Stimulated activated CD4-positive, alpha-beta T cell treated with anti-CD3 and anti-CD28 coated beads, Interleukin-2, amount 100 ng/mL, for 24 hours (primary cell): ENCODE results near the gene CATSPER1.

Experiments used
- DNase-seq, 2 donors: peaks; one replicate each; pipeline ENCODE4 v3.0.0-alpha.2; 2020

Gene CATSPER1

GRCh38 chr11:66001942-66002647 is 24.2 kb downstream of the CATSPER1 start, which contains the start of the genes BANF1 and EIF1AD:
Gene BANF1 (plus strand): TSS chr11:66002503. CDS start chr11:66003251, 748 bp downstream.
Gene EIF1AD (minus strand): TSS chr11:66002157. CDS start chr11:66000389, 1,768 bp downstream.
- DNase-seq = peak; percentile 90 to 93

DNA sequence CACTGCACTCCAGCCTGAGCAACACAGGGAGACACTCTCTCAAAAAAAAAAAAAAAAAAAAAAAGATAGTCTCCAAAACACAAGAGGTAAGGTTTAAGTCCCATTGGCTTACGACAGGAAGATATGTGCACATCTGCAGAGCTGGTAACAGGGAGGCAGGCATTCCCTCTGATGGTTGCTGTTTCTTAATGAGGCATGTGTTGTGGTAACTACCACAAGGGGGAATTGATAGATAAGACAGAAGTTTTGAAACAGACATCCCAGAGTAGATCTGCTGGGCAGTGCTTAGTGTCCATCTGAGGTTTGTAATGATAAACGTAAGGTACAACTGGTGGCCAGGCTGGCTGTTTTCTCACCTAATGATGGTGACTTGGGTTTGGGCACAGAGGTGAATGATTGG is 29.0 kb downstream of the CATSPER1 start:
- no peak for DNase-seq

DNA sequence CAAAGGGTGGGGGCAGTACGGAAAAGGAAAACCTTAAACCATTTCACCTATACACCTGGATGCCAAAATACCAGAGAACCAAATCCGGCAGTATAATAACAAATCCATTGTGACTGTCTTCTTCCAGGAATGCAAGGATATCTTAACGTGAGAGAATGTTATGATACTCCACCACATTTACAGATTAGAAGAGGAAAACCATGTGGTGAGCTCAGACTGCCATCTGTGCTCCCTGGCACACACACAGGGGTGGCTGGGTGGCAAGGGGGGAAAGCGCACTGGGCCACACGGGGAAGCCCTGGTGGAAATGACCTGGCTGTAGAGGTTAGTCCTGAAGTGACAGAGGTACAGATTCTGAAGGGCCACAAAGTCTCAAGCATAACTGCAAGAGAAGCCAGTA is 34.2 kb downstream of the CATSPER1 start:
- DNase-seq = no peak

DNA sequence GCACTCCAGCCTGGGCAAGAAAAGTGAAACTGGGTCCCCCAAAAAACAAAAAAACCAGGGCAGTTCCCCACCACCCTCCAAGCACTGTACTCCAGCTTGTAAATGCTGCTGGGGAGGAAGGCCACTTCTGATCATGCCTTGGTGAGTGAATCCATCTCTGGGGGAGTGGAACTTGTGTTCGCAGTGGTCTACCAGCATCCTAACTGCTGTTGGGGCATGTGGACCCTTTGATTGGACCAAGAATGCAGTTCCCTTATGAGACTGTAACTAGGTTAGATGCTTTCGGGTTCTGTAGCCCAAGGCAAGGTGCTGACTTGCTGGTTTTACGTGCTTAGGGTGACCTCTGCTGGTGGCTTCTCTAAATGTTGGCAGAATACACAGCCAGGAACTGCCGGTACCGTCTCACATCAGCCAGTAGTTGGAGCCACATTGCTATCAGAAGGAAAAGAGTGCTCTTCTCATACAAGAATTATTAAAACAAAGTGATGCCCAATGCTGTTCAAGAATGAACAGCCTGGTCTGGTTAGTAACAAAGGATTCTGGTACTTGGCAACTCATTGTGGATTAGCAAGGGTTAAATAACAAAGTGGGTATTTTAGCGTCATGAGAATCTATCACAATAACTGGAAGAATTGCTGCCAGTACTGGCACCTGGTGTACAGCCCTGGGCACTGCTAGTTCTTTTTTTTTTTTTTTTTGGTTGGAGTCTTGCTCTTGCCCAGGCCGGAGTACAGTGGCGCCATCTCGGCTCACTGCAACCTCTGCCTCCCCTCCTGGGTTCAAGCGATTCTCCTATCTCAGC is 37.3 kb downstream of the CATSPER1 start:
- DNase-seq = peak; percentile 87 to 93

DNA sequence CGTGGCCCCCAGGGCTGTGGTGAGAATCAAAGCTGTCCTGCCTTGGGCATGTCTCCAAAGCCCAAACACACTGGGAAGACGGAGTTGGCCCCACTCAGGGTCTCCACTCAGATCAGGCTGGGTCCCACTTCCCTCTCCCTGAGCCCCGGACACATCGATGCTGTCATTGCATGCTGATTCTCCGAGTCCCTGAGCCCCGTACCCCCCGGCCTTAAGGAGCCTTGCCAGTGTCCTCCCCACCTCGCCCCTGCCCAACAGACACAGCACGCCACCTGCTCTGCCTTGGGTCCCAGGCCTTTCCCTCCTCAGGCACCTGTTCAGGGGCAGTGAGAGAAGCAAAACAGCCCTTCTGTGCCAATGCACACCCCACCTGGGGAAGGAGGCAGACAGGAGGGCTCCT is 38.9 kb downstream of the CATSPER1 start:
- no peak for DNase-seq

DNA sequence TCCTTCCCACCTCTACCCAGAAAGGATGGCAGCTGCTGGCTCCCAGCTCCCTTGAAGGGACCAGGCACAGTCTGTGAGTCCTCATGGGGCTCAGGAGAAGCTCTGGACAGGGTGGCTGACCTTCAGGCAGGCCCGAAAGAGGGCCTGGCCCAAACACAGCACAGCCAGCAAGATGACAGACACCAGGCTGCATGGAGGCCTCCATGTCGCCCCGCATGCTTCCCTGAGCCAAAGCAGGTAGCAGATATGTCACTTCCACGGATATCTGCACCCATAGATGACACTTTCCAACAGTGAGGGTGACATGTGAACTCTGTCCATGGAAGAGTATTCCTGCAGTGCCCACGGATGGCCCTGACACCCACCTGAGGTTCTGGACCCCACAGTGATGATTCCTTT is 42.7 kb downstream of the CATSPER1 start:
- DNase-seq = no peak

DNA sequence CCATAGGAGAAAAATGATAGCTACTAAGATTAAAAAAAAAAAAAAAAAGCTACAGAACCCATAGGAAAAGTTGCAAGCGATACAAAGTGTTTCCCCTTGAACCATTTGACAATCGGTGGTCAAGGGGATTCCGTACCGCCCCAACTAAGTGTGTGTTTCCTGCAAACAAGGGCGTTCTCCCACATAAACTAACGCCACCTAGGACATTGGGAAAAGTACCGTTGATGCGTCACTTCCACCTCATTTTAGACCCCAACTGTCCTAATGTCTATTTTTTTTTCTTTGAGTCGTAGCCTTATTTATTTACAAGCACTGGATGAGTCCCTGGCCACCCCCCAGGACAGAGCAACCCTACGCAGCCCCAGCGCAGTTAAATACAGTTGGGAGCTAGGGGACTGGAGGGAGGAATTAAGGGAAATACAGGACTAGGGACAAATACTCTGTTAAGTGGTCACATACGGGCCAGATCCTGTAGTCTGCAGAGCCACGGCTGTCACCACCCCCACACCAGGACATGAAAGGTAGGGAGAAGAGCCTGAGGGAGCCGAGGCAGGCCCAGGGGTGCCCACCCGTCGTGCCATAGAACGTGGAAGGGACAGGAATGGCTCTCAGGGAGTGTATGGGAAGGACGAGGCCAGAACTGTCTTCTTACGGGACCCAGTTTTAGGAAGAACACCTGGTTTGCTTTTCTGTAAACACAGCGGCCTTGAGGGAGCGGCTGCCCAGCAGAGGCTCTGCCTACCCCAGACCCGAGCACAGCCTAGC is 43.3 kb downstream of the CATSPER1 start:
- DNase-seq = no peak

DNA sequence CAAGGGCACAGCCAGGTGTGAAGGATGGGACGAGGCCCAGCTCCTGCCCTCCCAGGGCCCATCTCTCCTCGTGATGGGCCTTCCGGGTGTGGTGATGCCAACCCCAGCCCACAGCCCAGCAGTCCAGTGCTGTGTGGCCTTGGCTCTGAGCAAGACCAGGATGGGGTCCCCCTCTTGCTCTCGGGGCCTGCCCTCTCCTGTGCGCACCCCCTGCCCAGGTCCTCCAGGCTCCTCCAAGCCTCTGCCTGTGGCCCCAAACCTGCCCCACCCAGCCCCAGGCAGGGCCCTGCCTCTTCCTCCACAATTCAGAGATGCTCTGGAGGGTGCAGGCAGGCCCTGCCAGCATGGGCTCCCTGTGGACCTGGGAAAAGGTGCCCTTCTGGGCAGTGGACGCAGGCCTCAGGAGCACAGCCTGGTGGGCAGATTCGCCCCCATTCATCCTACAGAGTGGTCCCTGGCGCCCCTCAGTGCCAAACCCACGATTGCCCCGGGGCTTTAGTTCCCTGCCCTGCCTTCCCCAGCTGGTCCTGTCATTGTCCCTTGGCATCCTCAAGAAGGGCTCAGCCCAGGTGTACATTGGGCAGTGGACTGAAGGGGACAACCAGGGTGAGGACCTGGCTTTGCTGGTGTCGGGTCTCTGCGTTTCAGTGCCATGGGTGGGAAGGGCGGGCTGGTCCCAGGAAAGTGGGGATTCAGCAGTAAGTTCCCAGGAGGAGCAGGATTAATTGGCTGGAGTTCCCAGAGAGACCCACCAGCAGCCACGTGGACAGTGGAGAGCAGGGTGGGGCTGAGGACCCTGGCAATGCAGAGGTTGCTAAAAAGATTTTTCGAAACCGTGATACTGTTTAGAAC is 44.1 kb downstream of the CATSPER1 start:
- DNase-seq = no peak

DNA sequence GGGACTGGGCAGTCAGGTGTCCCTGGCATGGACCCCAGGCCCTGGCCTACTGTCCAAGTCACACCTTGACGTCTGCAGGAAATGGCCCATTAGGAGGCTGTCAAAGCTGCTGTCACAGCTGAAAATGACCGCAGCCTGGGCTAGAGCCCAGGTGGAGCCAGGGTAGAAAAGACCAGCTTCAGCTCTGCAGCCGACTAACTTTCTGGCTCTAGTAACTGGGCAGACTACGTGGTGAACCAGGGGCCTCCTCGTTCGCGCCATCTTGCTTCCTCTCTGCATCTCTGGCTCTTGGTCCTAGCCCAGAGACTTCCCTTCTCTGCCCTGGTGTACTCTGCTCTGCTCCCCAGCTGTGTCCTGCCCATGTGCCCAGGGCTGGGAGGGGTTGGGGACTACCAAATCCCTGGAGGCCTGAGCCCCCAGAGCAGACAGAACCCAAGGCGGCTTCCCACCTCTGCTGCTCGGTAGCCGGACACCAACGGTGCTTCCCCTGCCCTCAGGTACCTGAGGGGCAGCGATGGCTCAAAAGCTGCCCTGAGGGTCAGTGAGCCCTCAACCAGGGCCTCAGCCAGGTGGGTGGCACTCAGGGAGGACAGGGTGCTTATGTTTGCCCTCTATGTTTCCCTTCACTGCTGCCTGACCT is 45.1 kb downstream of the CATSPER1 start:
- DNase-seq = no peak

GRCh38 chr11:65979261-65979759 is 47.0 kb downstream of the CATSPER1 start:
- no peak for DNase-seq

GRCh38 chr11:65978391-65979238 is 47.7 kb downstream of the CATSPER1 start:
- no peak for DNase-seq

- DNase-seq = no peak
Measured at GRCh38 chr11:65977621-65978390, 48.5 kb downstream of the CATSPER1 start.

GRCh38 chr11:65976216-65977176 is 49.8 kb downstream of the CATSPER1 start:
- no peak for DNase-seq

- no peak for DNase-seq
Measured at GRCh38 chr11:65975771-65976170, 50.5 kb downstream of the CATSPER1 start.

DNA sequence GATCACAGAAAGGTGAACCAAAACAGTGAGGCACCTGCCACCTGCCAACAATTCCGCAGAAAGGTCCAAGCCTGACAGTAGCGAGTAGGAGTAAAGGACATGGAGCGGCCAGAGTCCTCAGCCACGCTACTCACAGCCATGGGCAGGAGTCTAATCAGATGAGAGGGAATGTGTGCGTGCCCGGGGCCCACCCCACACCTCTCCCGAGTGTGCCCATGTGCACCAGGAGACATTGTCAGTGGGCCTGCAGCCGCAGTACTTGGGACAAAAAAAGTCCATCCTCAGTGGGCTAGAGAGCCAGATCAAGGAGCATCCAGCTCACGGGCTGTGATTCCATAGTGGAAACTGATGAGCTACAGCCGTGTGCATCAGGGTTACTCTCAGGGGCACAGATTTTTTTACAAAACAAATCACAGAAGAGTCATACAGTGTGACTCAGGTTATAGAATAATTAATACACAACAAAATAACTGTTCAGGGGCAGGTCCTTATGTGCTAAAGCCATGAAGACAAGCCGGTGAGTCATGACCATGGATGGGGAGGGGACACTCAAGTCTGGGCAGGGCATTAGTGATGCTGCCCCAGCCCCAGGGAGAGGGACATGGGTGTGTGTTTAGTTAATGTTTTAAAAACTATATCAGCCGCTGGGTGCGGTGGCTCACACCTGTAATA is 52.7 kb downstream of the CATSPER1 start:
- no peak for DNase-seq

- no peak for DNase-seq
Measured at GRCh38 chr11:65972116-65972515, 54.2 kb downstream of the CATSPER1 start.

- no peak for DNase-seq
Measured at GRCh38 chr11:65968600-65969482, 57.4 kb downstream of the CATSPER1 start.
